ENCODE data around the gene RNASE12. TPM values are rescaled to one million over a fixed set of nuclear protein-coding genes. Genes with fewer than 3 reads are reported as not detected.
"Not testable (repeated sequence)": the region's sequence is repeated elsewhere in the genome, so short reads cannot be mapped to it uniquely, and the experiment has no call there.

RNASE12 gene
- total and polyA plus RNA-seq, 8 donors, result not detected

DNA sequence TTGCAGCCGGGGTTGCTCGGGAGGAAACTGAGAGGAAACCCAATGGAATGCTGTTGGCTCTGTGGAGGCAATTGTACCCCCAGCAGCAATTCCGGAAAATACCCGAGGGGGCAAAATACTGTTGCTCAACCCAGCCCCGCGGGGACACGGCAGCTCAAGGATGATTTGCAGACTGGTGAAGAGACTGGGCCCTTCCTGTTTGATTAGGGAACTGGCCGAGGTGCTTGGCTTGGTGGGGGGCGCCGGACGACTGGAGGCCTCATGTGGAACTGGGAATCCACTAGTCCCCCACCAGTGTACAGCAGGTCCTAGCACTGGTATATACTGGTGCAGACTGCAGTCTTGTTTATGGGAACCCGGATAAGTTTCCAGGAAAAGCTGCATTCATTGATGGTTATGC, 10.3 kb upstream of the RNASE12 start:
- Histone ChIP-seq H3K9me3 (no peaks in the 10 kb centered on the region), H3K27ac (no peak overlapping the region), H3K27me3 (no peaks in the 10 kb centered on the region), H3K4me3 (no peak overlapping the region), H3K36me3 (no peaks in the 10 kb centered on the region), H3K4me1 (peaks cover 0 to 4% (median 0%) of the 10 kb centered on the region in 4 donors)
- intact Hi-C loops (cut with DNase I; ENCODE audit: low total_unique reads), result loop anchor here (10.0 kb wide), 1 partner anchor 67 kb away; no protein-coding TSS in a partner anchor
- WGBS, 5 donors, result 70 to 86% (median 79%) methylated on average over 8 to 12 of the region's 12 CpGs
- TF ChIP-seq EP300 (IDR thresholded peaks at IDR 0.05) (no peak), POLR2A (IDR thresholded peaks at IDR 0.05) (no peak), POLR2AphosphoS5 (IDR thresholded peaks at IDR 0.05) (no peak)
- TF ChIP-seq, protein P1, sequence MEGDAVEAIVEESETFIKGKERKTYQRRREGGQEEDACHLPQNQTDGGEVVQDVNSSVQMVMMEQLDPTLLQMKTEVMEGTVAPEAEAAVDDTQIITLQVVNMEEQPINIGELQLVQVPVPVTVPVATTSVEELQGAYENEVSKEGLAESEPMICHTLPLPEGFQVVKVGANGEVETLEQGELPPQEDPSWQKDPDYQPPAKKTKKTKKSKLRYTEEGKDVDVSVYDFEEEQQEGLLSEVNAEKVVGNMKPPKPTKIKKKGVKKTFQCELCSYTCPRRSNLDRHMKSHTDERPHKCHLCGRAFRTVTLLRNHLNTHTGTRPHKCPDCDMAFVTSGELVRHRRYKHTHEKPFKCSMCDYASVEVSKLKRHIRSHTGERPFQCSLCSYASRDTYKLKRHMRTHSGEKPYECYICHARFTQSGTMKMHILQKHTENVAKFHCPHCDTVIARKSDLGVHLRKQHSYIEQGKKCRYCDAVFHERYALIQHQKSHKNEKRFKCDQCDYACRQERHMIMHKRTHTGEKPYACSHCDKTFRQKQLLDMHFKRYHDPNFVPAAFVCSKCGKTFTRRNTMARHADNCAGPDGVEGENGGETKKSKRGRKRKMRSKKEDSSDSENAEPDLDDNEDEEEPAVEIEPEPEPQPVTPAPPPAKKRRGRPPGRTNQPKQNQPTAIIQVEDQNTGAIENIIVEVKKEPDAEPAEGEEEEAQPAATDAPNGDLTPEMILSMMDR (IDR thresholded peaks at IDR 0.05), result no peak
- no peak for DNase-seq

DNA sequence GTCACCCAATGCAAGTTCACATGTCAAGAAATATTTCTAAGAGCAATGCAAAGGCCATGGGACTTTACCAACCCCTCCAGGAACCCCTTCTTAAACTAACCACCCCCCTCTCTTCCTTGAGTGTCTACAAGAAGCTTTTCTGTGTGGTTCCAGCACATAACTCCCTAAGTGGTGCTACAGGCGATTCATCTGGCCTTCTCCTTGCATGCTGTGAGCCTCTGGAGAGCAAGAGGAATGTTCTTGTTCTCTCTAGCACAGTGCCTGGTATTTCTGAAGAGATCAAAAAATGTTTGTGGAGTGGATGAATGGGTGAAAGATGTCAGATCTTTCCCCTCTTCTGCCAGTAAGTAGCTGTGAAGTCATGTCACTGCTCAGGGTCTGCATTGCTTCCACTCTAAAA, 5.9 kb upstream of the RNASE12 start:
- no peaks in the 10 kb centered on the region for H3K27me3 ChIP-seq
- intact Hi-C loops (cut with DNase I; ENCODE audit: low total_unique reads), result no loop called here
- H3K4me3 ChIP-seq, result no peak overlapping the region
- no peaks in the 10 kb centered on the region for H3K36me3 ChIP-seq
- TF ChIP-seq POLR2AphosphoS5 (IDR thresholded peaks at IDR 0.05) (no peak), EP300 (IDR thresholded peaks at IDR 0.05) (no peak), POLR2A (IDR thresholded peaks at IDR 0.05) (no peak)
- TF ChIP-seq, protein P1 (IDR thresholded peaks at IDR 0.05), result no peak
- H3K9me3 ChIP-seq, result no peaks in the 10 kb centered on the region
- H3K4me1 ChIP-seq, result no peaks in the 10 kb centered on the region
- no peak for DNase-seq
- 73 to 96% (median 89%) methylated on average over 1 of the region's 1 CpG for WGBS, 5 donors
- no peak overlapping the region for H3K27ac ChIP-seq

DNA sequence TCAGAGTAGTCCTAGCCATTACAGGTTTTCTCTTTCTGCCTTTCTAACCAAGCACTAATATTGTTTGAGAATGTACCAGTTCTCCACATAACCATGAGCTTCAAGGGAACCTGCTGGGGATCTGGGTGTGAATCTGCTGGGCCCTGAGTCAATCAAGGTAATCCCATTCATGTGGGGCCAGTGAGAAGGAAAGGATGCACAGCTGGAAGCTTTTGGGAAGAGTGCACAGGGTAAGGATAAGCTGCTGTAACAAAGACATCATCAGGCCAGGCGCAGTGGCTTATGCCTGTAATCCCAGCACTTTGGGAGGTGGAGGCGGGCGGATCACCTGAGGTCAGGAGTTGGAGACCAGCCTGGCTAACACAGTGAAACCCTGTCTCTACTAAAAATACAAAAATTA, 4.5 kb upstream of the RNASE12 start:
- 94 to 100% (median 98%) methylated on average over 3 of the region's 3 CpGs for WGBS, 5 donors
- H3K27me3 ChIP-seq; intact Hi-C loops (cut with DNase I; ENCODE audit: low total_unique reads); H3K4me1 ChIP-seq; H3K36me3 ChIP-seq; H3K9me3 ChIP-seq; H3K4me3 ChIP-seq; H3K27ac ChIP-seq; DNase-seq: not testable (repeated sequence)

- Histone ChIP-seq H3K36me3 (no peaks in the 10 kb centered on the region), H3K27ac (no peak overlapping the region), H3K9me3 (no peaks in the 10 kb centered on the region), H3K27me3 (no peaks in the 10 kb centered on the region), H3K4me1 (no peaks in the 10 kb centered on the region), H3K4me3 (no peak overlapping the region)
- TF ChIP-seq POLR2AphosphoS5 (IDR thresholded peaks at IDR 0.05) (no peak), EP300 (IDR thresholded peaks at IDR 0.05) (no peak), POLR2A (IDR thresholded peaks at IDR 0.05) (no peak)
- TF ChIP-seq, protein P1 (IDR thresholded peaks at IDR 0.05), result no peak
- no peak for DNase-seq
- WGBS, 5 donors, result 48 to 69% (median 57%) methylated on average over 1 of the region's 1 CpG
- intact Hi-C loops (cut with DNase I; ENCODE audit: low total_unique reads), result no loop called here
Measured at GRCh38 chr14:20592574-20592973, 1.4 kb upstream of the RNASE12 start.

- Histone ChIP-seq H3K4me3 (no peak within 1 kb of the TSS), H3K9me3 (no peaks in the 10 kb centered on the region), H3K27ac (no peak within 1 kb of the TSS), H3K27me3 (no peaks in the 10 kb centered on the region), H3K36me3 (no peaks in the 10 kb centered on the region), H3K4me1 (no peaks in the 10 kb centered on the region)
- TF ChIP-seq, protein P1 (IDR thresholded peaks at IDR 0.05), result no peak
- TF ChIP-seq POLR2AphosphoS5 (IDR thresholded peaks at IDR 0.05), result no peak
- TF ChIP-seq POLR2A (IDR thresholded peaks at IDR 0.05), result no peak
- TF ChIP-seq EP300 (IDR thresholded peaks at IDR 0.05), result no peak
- intact Hi-C loops (cut with DNase I; ENCODE audit: low total_unique reads), result no loop called here
- 75 to 86% (median 84%) methylated on average over 6 of the region's 6 CpGs for WGBS, 5 donors
- no peak for DNase-seq
Measured at GRCh38 chr14:20587489-20588154, 3.6 kb downstream of the RNASE12 start, which contains the start of gene RNASE11. Gene RNASE11, minus strand, starts transcription at chr14:20588001.

Measured in stomach (tissue), 9 donors.